ENCODE measurements around the gene APLP2. TPM values are rescaled to one million over a fixed set of nuclear protein-coding genes. Genes with fewer than 3 reads are reported as not detected.

Gene APLP2
- total and polyA plus RNA-seq, 2 of the 4 experiments (the other 2 are of a cell fraction) = 127 to 235 TPM

DNA sequence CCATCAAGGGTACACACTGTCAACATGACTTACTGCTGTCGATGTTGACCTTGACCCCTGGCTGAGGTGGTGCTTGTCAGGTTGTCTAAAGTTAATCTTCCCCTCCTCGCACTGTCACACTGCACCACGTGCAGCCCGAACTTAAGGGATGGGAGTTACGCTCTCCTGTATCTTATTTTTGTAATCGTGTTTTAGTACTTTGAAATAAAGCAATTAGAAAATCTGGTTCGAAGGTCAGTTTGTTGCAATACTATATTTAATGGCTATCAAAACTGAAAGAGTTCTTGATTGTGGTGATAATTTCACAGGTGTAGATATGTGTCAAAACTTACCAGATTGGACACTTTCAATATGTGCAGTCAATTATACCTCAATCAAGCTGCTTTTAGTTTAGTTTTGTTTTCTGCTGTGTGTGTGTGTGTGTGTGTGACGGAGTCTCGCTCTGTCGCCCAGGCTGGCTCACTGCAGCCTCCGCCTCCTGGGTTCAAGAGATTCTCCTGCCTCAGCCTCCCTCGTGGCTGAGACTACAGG is 79.2 kb downstream of the APLP2 start:
- peaks cover 11% of the 10 kb centered on the region for H3K36me3 ChIP-seq (ENCODE audit: control insufficient read depth, insufficient read depth, low read length)
- no TSS peak for BruUV-seq (replicated peaks)
- H3K18ac ChIP-seq (ENCODE audit: low read depth, low read length) = no peak overlapping the region
- no peak overlapping the region for H3K4me2 ChIP-seq (ENCODE audit: low read depth, low read length)
- H3K4me3 ChIP-seq (ENCODE audit: insufficient read depth, low read depth, low read length) = no peak overlapping the region
- no peaks in the 10 kb centered on the region for H3K27me3 ChIP-seq (ENCODE audit: control insufficient read depth, insufficient read depth, low read length)
- H3K56ac ChIP-seq (ENCODE audit: extremely low read depth, insufficient read depth, low read length) = no peak overlapping the region
- no peak overlapping the region for H4K91ac ChIP-seq (ENCODE audit: insufficient read depth, low read depth, low read length)
- no peak overlapping the region for H3K14ac ChIP-seq (replicated peaks; ENCODE audit: low read depth, low read length)
- no peak overlapping the region for H3K27ac ChIP-seq (ENCODE audit: insufficient read depth, low read length)
- intact Hi-C loops (cut with micrococcal nuclease) (no loop called here), dilution Hi-C loops (cut with HindIII; ENCODE audit: low sequenced_read_pairs, unreplicated experiment) (loop anchor here (25.0 kb wide), 1 partner anchor 212 kb away; no protein-coding TSS in a partner anchor), in situ Hi-C loops (cut with MboI; ENCODE audit: low sequenced_read_pairs) (no loop called here)
- ATAC-seq (ENCODE audit: low read depth) = no peak
- H2BK20ac ChIP-seq (ENCODE audit: low read depth, low read length) = no peak overlapping the region
- H2BK120ac ChIP-seq (ENCODE audit: low read depth, low read length) = no peak overlapping the region
- no peaks in the 10 kb centered on the region for H3K79me1 ChIP-seq (ENCODE audit: low read depth in 1 of 2, low read length in 2 of 2)
- H3K23ac ChIP-seq (ENCODE audit: low read depth, low read length) = no peak overlapping the region
- no peak overlapping the region for H2AFZ ChIP-seq (replicated peaks; ENCODE audit: low read length, poor library complexity)
- no CpG with 5 or more reads among the region's 12 CpGs for WGBS, 2 experiments (ENCODE audit: extremely low coverage in 2 of 2, insufficient read length in 1 of 2)
- H2AK5ac ChIP-seq (ENCODE audit: low read depth, low read length) = no peak overlapping the region
- H2BK5ac ChIP-seq (ENCODE audit: low read depth, low read length, poor library complexity, severe bottlenecking) = no peak overlapping the region
- H3K9me1 ChIP-seq (ENCODE audit: insufficient read depth, low read length) = no peaks in the 10 kb centered on the region
- H4K20me1 ChIP-seq (ENCODE audit: insufficient read depth, low read length) = no peaks in the 10 kb centered on the region
- no peak for TF ChIP-seq POLR2A (IDR thresholded peaks at IDR 0.05; ENCODE audit: low read depth, low read length)
- peaks cover 3% of the 10 kb centered on the region; the same call in 1 of the 2 replicates for H3K4me1 ChIP-seq (ENCODE audit: control insufficient read depth, insufficient read depth, low read length)
- H3K4ac ChIP-seq (ENCODE audit: low read depth, low read length) = no peak overlapping the region
- POLR2A ChIA-PET (ENCODE audit: unreplicated experiment) = no interaction called here
- CTCF ChIA-PET = interaction anchor here (0.6 kb wide), 1 partner anchor 35 kb away, joined by 3 read pairs; no protein-coding TSS in a partner anchor
- H4K8ac ChIP-seq (ENCODE audit: low read depth in 2 of 2, low read length in 2 of 2) = no peak overlapping the region
- no peak for DNase-seq
- no peak overlapping the region for H2BK15ac ChIP-seq (ENCODE audit: low read depth, low read length)
- H3K9me3 ChIP-seq (ENCODE audit: control insufficient read depth, insufficient read depth, low read length) = no peaks in the 10 kb centered on the region
- H4K5ac ChIP-seq (ENCODE audit: low read depth, low read length) = no peak overlapping the region
- no peak overlapping the region for H2AK9ac ChIP-seq (replicated peaks; ENCODE audit: low read depth, low read length, poor library complexity)
- no peak overlapping the region for H3K9ac ChIP-seq (ENCODE audit: low read depth, low read length)
